Medulla oblongata (tissue), 1 donor: Measurements from ENCODE around the gene RAD51.

Source experiments
- DNase-seq: peaks from one replicate; pipeline ENCODE4 v3.0.0-alpha.2; 2015; ENCODE audit errors: extremely low spot score

The RAD51 gene

GRCh38 chr15:40762919-40763800, 68.2 kb downstream of the RAD51 start:
- DNase-seq = no peak

GRCh38 chr15:40763801-40764628, 69.0 kb downstream of the RAD51 start, which contains the start of gene GCHFR:
TSS of gene GCHFR (plus strand) at chr15:40764068. CDS start at chr15:40764181, 113 bp downstream.
- DNase-seq = peak; percentile 40

GRCh38 chr15:40764629-40765103, 69.7 kb downstream of the RAD51 start:
- no peak for DNase-seq

- no peak for DNase-seq
Measured at GRCh38 chr15:40766194-40766815, 71.3 kb downstream of the RAD51 start.

- no peak for DNase-seq
Measured at GRCh38 chr15:40766906-40767837, 72.2 kb downstream of the RAD51 start.

GRCh38 chr15:40767838-40768500, 73.0 kb downstream of the RAD51 start:
- no peak for DNase-seq

GRCh38 chr15:40768521-40769273, 73.7 kb downstream of the RAD51 start:
- DNase-seq = no peak

GRCh38 chr15:40769274-40770146, 74.5 kb downstream of the RAD51 start, which contains the start of gene C15orf62:
TSS of gene C15orf62 (plus strand) at chr15:40769980. CDS start at chr15:40770496, 516 bp downstream.
- peak; percentile 57 for DNase-seq

GRCh38 chr15:40770147-40770721, 75.3 kb downstream of the RAD51 start:
- DNase-seq = peak; percentile 10

- no peak for DNase-seq
Measured at GRCh38 chr15:40771242-40771641, 76.3 kb downstream of the RAD51 start.

- DNase-seq = peak; percentile 26
Measured at GRCh38 chr15:40772014-40772413, 77.0 kb downstream of the RAD51 start.

GRCh38 chr15:40773496-40773895, 78.5 kb downstream of the RAD51 start:
- no peak for DNase-seq

GRCh38 chr15:40773902-40774301, 78.9 kb downstream of the RAD51 start:
- no peak for DNase-seq

- DNase-seq = no peak
Measured at GRCh38 chr15:40775007-40775406, 80.0 kb downstream of the RAD51 start.

GRCh38 chr15:40775740-40776536, 81.0 kb downstream of the RAD51 start:
- no peak for DNase-seq

- DNase-seq = no peak
Measured at GRCh38 chr15:40776537-40777141, 81.7 kb downstream of the RAD51 start.
